Endothelial cell of umbilical vein (primary cell): ENCODE data around the gene MBLAC2. TPM values are rescaled to one million over a fixed set of nuclear protein-coding genes. Genes with fewer than 3 reads are reported as not detected.

Source experiments
- BruUV-seq: library from RNA; stranded (reverse); fragments of 400-500 nt; replicated peaks from 2 replicates; lab custom pipeline; 2021; lab: Mats Ljungman, UMichigan
- CTCF ChIA-PET: fragments of 300-600, 350-600 bp; sonication (Branson Sonifier 250); formaldehyde crosslinking; loops from one replicate; lab custom pipeline; 2021; ENCODE audit warnings: antibody characterized with exemption, inconsistent platforms; lab: Charles Lee
- POLR2A ChIA-PET: fragments of 300-600, 350-600 bp; sonication (Branson Sonifier 250); formaldehyde crosslinking; loops from one replicate; lab custom pipeline; 2021; ENCODE audit warnings: antibody characterized with exemption, inconsistent platforms; lab: Charles Lee
- DNase-seq: peaks from one replicate; pipeline ENCODE4 v3.0.0-alpha.2; 2011; ENCODE audit warnings: low read depth, low spot score
- FAIRE-seq: peaks from 2 replicates; lab custom pipeline; 2011; peaks lifted over from hg19 to GRCh38; lab: Jason Lieb, UNC
- H2AFZ ChIP-seq: 2 replicates; pipeline ENCODE4 v1.6.0; 2012; ENCODE audit warnings: low read depth, low read length, control low read depth, inconsistent platforms
- H3K27ac ChIP-seq: 2 replicates; pipeline ENCODE4 v1.5.1; 2011; ENCODE audit warnings: low read depth, mild to moderate bottlenecking, control low read depth, low read length, moderate library complexity; ENCODE audit not compliant: insufficient read depth
- H3K27me3 ChIP-seq, 2 experiments: 2 replicates each; pipeline versions ENCODE4 v1.6.0 to v1.6.1; 2011; ENCODE audit warnings: low read length in 2 of 2, mixed read lengths in 1 of 2; ENCODE audit not compliant: control insufficient read depth in 2 of 2, insufficient read depth in 2 of 2
- H3K36me3 ChIP-seq, 2 experiments: 2 replicates in 1 of 2; 3 replicates in 1 of 2; pipeline ENCODE4 v1.5.1; 2011; ENCODE audit warnings: low read length in 2 of 2, mild to moderate bottlenecking in 1 of 2, moderate library complexity in 1 of 2; ENCODE audit not compliant: control insufficient read depth in 2 of 2, insufficient read depth in 2 of 2; ENCODE audit errors: extremely low read depth in 1 of 2
- H3K4me1 ChIP-seq: 3 replicates; pipeline ENCODE4 v1.5.1; 2011; ENCODE audit warnings: mild to moderate bottlenecking, low read length; ENCODE audit not compliant: control insufficient read depth, insufficient read depth; ENCODE audit errors: extremely low read depth
- H3K4me2 ChIP-seq: 2 replicates; pipeline ENCODE4 v1.6.1; 2011; ENCODE audit warnings: low read length, control low read depth, mixed read lengths; ENCODE audit not compliant: insufficient read depth
- H3K4me3 ChIP-seq, 3 experiments: fragments of 200-600 bp in 1 of 3; sonication (generic), shearing (Covaris generic) in 1 of 3; replicated peaks in 1 of 3; 2 replicates each; pipeline ENCODE4 v1.5.1; 2011 to 2016; ENCODE audit warnings: control low read depth in 3 of 3, low read length in 3 of 3, mild to moderate bottlenecking in 2 of 3, inconsistent platforms in 1 of 3, low read depth in 1 of 3, moderate library complexity in 1 of 3; ENCODE audit not compliant: insufficient read depth in 1 of 3
- H3K79me2 ChIP-seq: 2 replicates; pipeline ENCODE4 v1.6.0; 2012; ENCODE audit warnings: low read length, inconsistent platforms; ENCODE audit not compliant: control insufficient read depth, insufficient read depth
- H3K9ac ChIP-seq: replicated peaks from 2 replicates; pipeline ENCODE3; 2011; ENCODE audit warnings: low read length, control low read depth; ENCODE audit not compliant: insufficient read depth; ENCODE audit errors: extremely low read depth
- H3K9me1 ChIP-seq: replicated peaks from 3 replicates; pipeline ENCODE4 v1.6.0; 2011; ENCODE audit warnings: mild to moderate bottlenecking, low read length; ENCODE audit not compliant: control insufficient read depth, insufficient read depth; ENCODE audit errors: extremely low read depth
- H3K9me3 ChIP-seq: replicated peaks from 2 replicates; pipeline ENCODE4 v1.5.1; 2012; ENCODE audit warnings: low read length, inconsistent platforms; ENCODE audit not compliant: control insufficient read depth, insufficient read depth
- H4K20me1 ChIP-seq: replicated peaks from 2 replicates; pipeline ENCODE3; 2011; ENCODE audit warnings: mild to moderate bottlenecking, low read length; ENCODE audit not compliant: control insufficient read depth, insufficient read depth; ENCODE audit errors: extremely low read depth
- EZH2 ChIP-seq: IDR thresholded peaks from 2 replicates; pipeline ENCODE4 v1.6.1; 2012; ENCODE audit warnings: borderline replicate concordance, low read depth, mild to moderate bottlenecking, moderate library complexity, low read length, inconsistent platforms; ENCODE audit not compliant: severe bottlenecking
- FOS ChIP-seq: IDR thresholded peaks from 2 replicates; pipeline ENCODE4 v1.6.1; 2011; ENCODE audit warnings: mild to moderate bottlenecking, low read length, moderate library complexity, borderline replicate concordance; ENCODE audit not compliant: insufficient read depth
- GATA2 ChIP-seq: IDR thresholded peaks from 2 replicates; pipeline ENCODE4 v1.7.0; 2011; ENCODE audit warnings: low read depth, mild to moderate bottlenecking, moderate library complexity, mixed read lengths, low read length; ENCODE audit not compliant: insufficient read length, insufficient read depth
- JUN ChIP-seq: IDR thresholded peaks from 2 replicates; pipeline ENCODE4 v1.6.1; 2011; ENCODE audit warnings: borderline replicate concordance, low read depth; ENCODE audit not compliant: insufficient read length, insufficient read depth
- MYC ChIP-seq: IDR thresholded peaks from one replicate; pipeline ENCODE4 v1.6.1; 2011; ENCODE audit warnings: mild to moderate bottlenecking, low read depth, low read length
- POLR2A ChIP-seq: IDR thresholded peaks from 2 replicates; pipeline ENCODE4 v1.6.1; 2012; ENCODE audit warnings: low read depth, mild to moderate bottlenecking, control low read depth, low read length
- POLR2AphosphoS5 ChIP-seq: IDR thresholded peaks from 2 replicates; pipeline ENCODE4 v1.6.1; 2012; ENCODE audit warnings: low read depth, mild to moderate bottlenecking, control low read depth, low read length, moderate library complexity; ENCODE audit not compliant: insufficient read depth
- dilution Hi-C: fragments of 300-500 bp; cut with MboI; formaldehyde crosslinking; loops from one replicate; pipeline ENCODE4 v1.15.0; 2019; ENCODE audit warnings: low sequenced_read_pairs; ENCODE audit not compliant: extremely low pct_ligation_motif_present
- intact Hi-C: fragments of 100-400 bp; cut with micrococcal nuclease; formaldehyde crosslinking; loops from one replicate; pipeline ENCODE4 v1.10.0; 2022
- polyA plus RNA-seq, 4 experiments: library from polyadenylated mRNA; depleted of rRNA in 3 of 4; stranded (reverse) in 3 of 4; unstranded in 1 of 4; fragments of >200 nt; gene quantifications; 2 replicates each; pipeline versions ENCODE4 v1.2.1 to v1.2.3, GENCODE V29; 2011 to 2012; ENCODE audit warnings: missing spikeins in 1 of 4
- total RNA-seq: library from RNA; stranded (reverse); gene quantifications from 2 replicates; pipeline ENCODE4 v1.2.3, GENCODE V29; 2021
- TF ChIP-seq, protein P1 (sequence below), 2 donors: IDR thresholded peaks; 1 replicate in 1 of 2; 2 replicates in 1 of 2; pipeline ENCODE4 v1.5.1; 2011; ENCODE audit warnings: low read length in 2 of 2, mild to moderate bottlenecking in 2 of 2, moderate library complexity in 2 of 2, control low read depth in 1 of 2, inconsistent platforms in 1 of 2, low read depth in 1 of 2; ENCODE audit not compliant: insufficient read depth in 1 of 2; ENCODE audit errors: extremely low read depth in 1 of 2
- TF ChIP-seq, protein P2 (sequence below): IDR thresholded peaks from 2 replicates; pipeline ENCODE4 v1.6.1; 2011; ENCODE audit not compliant: insufficient read depth, insufficient read length

Gene MBLAC2
- total and polyA plus RNA-seq, 2 donors (not counting 3 experiments of a cell fraction or from before 2014, with no cell fraction given) = 2.1 to 5.3 TPM

DNA sequence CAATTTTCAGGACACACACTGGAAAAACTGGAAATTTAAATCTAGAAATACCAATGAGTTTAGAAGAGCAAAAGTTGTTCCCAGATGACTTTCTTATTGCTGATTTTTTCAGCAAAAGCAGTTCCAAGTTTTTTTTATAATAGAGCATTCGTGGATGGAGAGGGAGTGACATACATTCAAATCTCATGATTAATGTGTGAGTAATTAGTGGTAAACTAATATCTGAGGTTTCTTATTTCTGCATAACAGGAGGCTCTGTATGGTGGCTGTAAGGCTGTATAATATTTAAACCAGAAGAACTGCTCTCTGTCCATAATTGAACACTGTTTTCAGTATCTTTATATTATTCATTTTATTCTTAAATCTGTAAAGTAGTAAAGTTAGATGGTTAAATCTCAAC lies 29.0 kb upstream of the MBLAC2 start:
- no peak overlapping the region for H3K27ac ChIP-seq
- H3K27me3 ChIP-seq = no peaks in the 10 kb centered on the region
- TF ChIP-seq GATA2 = no peak
- TF ChIP-seq JUN = no peak
- no peak for TF ChIP-seq MYC
- no peak for TF ChIP-seq FOS
- TF ChIP-seq, protein P1, sequence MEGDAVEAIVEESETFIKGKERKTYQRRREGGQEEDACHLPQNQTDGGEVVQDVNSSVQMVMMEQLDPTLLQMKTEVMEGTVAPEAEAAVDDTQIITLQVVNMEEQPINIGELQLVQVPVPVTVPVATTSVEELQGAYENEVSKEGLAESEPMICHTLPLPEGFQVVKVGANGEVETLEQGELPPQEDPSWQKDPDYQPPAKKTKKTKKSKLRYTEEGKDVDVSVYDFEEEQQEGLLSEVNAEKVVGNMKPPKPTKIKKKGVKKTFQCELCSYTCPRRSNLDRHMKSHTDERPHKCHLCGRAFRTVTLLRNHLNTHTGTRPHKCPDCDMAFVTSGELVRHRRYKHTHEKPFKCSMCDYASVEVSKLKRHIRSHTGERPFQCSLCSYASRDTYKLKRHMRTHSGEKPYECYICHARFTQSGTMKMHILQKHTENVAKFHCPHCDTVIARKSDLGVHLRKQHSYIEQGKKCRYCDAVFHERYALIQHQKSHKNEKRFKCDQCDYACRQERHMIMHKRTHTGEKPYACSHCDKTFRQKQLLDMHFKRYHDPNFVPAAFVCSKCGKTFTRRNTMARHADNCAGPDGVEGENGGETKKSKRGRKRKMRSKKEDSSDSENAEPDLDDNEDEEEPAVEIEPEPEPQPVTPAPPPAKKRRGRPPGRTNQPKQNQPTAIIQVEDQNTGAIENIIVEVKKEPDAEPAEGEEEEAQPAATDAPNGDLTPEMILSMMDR (IDR thresholded peaks at IDR 0.05; ENCODE audit: extremely low read depth in 1 of 2, insufficient read depth in 1 of 2, low read depth in 1 of 2, low read length in 2 of 2) = no peak
- no peak for TF ChIP-seq POLR2AphosphoS5
- TF ChIP-seq EZH2 = no peak
- TF ChIP-seq, protein P2, sequence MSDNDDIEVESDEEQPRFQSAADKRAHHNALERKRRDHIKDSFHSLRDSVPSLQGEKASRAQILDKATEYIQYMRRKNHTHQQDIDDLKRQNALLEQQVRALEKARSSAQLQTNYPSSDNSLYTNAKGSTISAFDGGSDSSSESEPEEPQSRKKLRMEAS = no peak
- TF ChIP-seq POLR2A = no peak
- intact Hi-C loops = no loop called here
- POLR2A ChIA-PET = no interaction called here
- no peak overlapping the region for H2AFZ ChIP-seq
- H3K79me2 ChIP-seq = no peaks in the 10 kb centered on the region
- H3K4me1 ChIP-seq = no peaks in the 10 kb centered on the region
- no peaks in the 10 kb centered on the region for H3K9me3 ChIP-seq
- H3K9ac ChIP-seq = no peak overlapping the region
- BruUV-seq = no TSS peak
- H3K4me3 ChIP-seq = no peak overlapping the region
- no peaks in the 10 kb centered on the region for H3K9me1 ChIP-seq
- CTCF ChIA-PET = interaction anchor here (1.0 to 1.6 kb wide), 2 partner anchors 26 to 64 kb away, joined by 3 to 5 read pairs; no protein-coding TSS in a partner anchor
- FAIRE-seq = no peak
- DNase-seq = no peak
- no peaks in the 10 kb centered on the region for H3K36me3 ChIP-seq
- no peak overlapping the region for H3K4me2 ChIP-seq
- dilution Hi-C loops = no loop called here
- no peaks in the 10 kb centered on the region for H4K20me1 ChIP-seq
